LNCAP (cell line): ENCODE results near the gene SORL1-AS1.

Source experiments
- CTCF ChIP-seq: fragments of 450-650 bp; IDR thresholded peaks from 2 replicates; pipeline ENCODE4 v1.5.1; 2017; ENCODE audit warnings: mild to moderate bottlenecking

SORL1-AS1 gene

GRCh38 chr11:121448431-121448941 is 4.3 kb downstream of the SORL1-AS1 start:
- no peak for TF ChIP-seq CTCF

GRCh38 chr11:121448011-121448410 is 4.8 kb downstream of the SORL1-AS1 start:
- TF ChIP-seq CTCF: no peak

- no peak for TF ChIP-seq CTCF
These were observed 6.0 kb downstream of the SORL1-AS1 start for GRCh38 chr11:121446752-121447156.

- no peak for TF ChIP-seq CTCF
These were observed 7.5 kb downstream of the SORL1-AS1 start for GRCh38 chr11:121445071-121445768.

GRCh38 chr11:121444526-121444925 is 8.2 kb downstream of the SORL1-AS1 start:
- no peak for TF ChIP-seq CTCF

- TF ChIP-seq CTCF: no peak
These were observed 9.0 kb downstream of the SORL1-AS1 start for GRCh38 chr11:121443688-121444275.

- no peak for TF ChIP-seq CTCF
These were observed 11.2 kb downstream of the SORL1-AS1 start for GRCh38 chr11:121441521-121441920.
